Esophagus muscularis mucosa (tissue), 4 donors: ENCODE measurements around the gene GLYATL3. TPM values are rescaled to one million over a fixed set of nuclear protein-coding genes. Genes with fewer than 3 reads are reported as not detected.

ENCODE experiments used
- total RNA-seq, 4 donors: library from RNA; depleted of rRNA; stranded (reverse); fragments of >200 nt; gene quantifications; one replicate each; pipeline versions ENCODE4 v1.1.0 to v1.2.1, GENCODE V29; 2016

The GLYATL3 gene
- total RNA-seq, 4 donors from 2014 or later, result not detected

Other genes starting within 250 kb of the GLYATL3 start
- 10 to 100 TPM; 18.3 to 23.7 (median 21.5) TPM for gene MMUT, start 36.7 kb upstream of the GLYATL3 start, total RNA-seq
- gene CENPQ, start 36.6 kb upstream of the GLYATL3 start, total RNA-seq, result 1 to 10 TPM; 2.9 to 5.6 (median 4.7) TPM
- 1 to 10 TPM; 1.2 to 2.5 (median 1.9) TPM for gene C6orf141, start 50.7 kb downstream of the GLYATL3 start, total RNA-seq
- 1 to 10 TPM in 1 of 4 donors, under 1 TPM in 2, not detected in 1; 0.42 to 1.4 (median 0.99) TPM for gene RHAG, start 136.9 kb downstream of the GLYATL3 start, total RNA-seq
- gene CRISP2, start 213.6 kb downstream of the GLYATL3 start, total RNA-seq, result not detected
- gene CRISP3, start 244.5 kb downstream of the GLYATL3 start, total RNA-seq, result 1 to 10 TPM in 1 of 4 donors, under 1 TPM in 1, not detected in 2; 0.33 to 1.2 TPM